ENCODE measurements around the gene CDYL.

DNA sequence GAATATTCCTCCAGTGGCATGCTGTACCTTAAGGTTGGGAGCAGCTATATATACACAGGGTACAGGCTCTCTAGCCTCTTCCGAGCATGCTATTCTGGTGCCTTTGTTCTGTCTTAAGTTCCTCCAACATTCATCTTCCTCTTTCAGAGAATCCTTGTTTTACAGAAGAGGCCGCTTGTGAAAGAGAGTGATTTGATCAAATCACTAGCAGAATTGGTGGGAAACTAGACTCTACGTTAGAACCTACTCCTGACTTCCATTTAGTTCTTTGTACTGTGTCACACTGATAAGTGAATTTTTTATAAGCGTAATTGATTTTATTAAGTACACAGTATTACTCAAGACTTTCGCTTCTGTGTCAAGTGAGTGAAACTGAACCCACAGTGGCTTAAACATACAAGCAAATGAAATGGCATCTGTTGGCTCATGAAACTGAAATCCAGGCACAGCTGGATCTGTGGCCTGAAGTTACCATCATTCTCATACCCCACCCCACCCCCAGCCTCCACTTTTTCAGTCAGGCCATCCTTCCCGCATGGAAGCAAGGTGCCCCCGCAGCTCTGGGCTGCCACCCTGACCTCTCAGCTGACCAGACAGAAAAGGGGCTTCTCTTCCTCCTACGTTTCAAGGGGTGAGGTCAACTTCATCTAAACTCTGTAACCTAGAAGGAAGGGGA, 125.3 kb downstream of the CDYL start:
- TF ChIP-seq, protein P1, sequence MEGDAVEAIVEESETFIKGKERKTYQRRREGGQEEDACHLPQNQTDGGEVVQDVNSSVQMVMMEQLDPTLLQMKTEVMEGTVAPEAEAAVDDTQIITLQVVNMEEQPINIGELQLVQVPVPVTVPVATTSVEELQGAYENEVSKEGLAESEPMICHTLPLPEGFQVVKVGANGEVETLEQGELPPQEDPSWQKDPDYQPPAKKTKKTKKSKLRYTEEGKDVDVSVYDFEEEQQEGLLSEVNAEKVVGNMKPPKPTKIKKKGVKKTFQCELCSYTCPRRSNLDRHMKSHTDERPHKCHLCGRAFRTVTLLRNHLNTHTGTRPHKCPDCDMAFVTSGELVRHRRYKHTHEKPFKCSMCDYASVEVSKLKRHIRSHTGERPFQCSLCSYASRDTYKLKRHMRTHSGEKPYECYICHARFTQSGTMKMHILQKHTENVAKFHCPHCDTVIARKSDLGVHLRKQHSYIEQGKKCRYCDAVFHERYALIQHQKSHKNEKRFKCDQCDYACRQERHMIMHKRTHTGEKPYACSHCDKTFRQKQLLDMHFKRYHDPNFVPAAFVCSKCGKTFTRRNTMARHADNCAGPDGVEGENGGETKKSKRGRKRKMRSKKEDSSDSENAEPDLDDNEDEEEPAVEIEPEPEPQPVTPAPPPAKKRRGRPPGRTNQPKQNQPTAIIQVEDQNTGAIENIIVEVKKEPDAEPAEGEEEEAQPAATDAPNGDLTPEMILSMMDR (IDR thresholded peaks at IDR 0.05) = no peak
- TF ChIP-seq EZH2 (IDR thresholded peaks at IDR 0.05) (no peak), EZH2phosphoT487 (IDR thresholded peaks at IDR 0.05) (no peak)

Data from neural progenitor cell (in vitro differentiated cells).